C1 segment of cervical spinal cord (tissue), 14 donors: ENCODE results near the gene QKI.
"Not testable (repeated sequence)": the region's sequence is repeated elsewhere in the genome, so short reads cannot be mapped to it uniquely, and the experiment has no call there.

Source experiments
- DNase-seq, 14 donors: peaks; one replicate each; lab custom pipeline; 2025; lab: John Stamatoyannopoulos, UW

Gene QKI

DNA sequence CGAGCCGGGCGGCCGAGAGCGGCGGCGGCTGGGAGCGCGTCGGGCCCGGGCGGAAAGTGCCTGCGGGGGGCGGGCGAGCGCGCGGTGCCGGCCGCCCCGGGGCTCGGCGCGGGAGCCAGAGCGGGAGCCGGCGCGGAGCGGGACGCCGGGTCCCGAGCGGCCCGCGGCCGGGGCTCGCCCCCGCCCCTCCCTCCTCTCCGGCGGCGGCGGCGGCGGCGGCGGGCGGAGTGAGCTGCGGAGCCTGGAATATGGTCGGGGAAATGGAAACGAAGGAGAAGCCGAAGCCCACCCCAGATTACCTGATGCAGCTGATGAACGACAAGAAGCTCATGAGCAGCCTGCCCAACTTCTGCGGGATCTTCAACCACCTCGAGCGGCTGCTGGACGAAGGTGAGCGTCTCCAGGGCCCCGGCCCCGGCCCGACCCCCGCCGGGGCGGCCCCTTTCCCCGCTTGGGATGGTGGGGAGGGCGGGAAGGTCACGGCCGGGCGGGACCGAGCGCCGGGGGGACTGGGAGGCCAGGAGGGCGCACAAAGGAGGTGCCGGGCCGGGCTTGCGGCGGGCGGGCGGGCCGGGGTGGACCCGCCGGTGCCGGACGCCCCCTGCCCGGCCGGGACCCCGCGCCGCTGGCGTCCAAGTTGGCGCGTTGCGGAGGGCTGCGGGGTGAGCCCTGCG, 565 bp downstream of the QKI start:
- peak in 1 of 14 donors; percentile 21 for DNase-seq

DNA sequence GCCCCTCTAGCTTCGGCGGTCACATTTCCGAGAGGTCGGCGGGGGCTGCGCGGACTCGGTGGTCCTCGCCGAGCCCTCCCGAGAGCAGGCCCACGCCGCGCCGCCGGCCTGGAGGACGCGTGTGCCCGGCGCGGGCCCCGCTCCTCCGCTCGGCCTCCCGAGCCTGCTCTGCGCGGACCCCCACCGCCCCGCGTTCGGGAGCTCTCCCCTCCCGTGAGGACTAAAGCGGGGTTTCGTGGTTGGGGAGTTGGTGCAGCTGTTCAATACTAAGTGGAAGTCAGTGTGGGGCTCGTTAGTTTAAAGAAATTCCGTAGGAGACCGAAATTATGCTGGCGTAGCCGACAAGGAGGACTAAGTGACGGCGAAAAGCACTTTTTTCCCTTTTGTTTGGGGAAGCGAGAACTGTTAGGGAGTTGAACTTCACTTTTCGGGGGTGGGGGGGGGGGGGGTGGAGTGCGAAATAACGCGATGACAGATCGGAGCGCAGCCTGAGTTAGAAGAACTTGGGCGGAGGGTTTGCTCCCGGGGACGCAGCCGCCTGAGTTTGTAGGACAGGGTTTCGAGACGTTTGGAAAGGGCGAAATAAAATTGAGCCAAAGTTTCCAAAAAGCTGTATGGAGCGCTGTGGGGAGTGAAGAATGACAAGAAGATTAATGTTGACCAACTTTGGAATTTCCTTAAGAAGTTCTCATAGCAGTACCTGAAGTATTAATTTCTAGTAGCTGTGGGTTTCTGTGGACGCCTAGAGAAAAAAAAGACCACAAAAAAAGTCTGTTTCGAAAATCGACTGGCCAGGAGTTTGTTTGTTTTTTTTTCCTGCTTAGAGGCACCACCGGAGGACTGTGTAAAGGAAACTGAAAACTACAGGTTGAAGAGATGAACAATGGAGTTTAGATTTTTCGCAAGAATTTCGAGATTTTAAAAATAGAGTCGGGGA, 1.4 kb downstream of the QKI start:
- peak in 3 of 14 donors; percentile 29 to 75 (median 64) for DNase-seq

DNA sequence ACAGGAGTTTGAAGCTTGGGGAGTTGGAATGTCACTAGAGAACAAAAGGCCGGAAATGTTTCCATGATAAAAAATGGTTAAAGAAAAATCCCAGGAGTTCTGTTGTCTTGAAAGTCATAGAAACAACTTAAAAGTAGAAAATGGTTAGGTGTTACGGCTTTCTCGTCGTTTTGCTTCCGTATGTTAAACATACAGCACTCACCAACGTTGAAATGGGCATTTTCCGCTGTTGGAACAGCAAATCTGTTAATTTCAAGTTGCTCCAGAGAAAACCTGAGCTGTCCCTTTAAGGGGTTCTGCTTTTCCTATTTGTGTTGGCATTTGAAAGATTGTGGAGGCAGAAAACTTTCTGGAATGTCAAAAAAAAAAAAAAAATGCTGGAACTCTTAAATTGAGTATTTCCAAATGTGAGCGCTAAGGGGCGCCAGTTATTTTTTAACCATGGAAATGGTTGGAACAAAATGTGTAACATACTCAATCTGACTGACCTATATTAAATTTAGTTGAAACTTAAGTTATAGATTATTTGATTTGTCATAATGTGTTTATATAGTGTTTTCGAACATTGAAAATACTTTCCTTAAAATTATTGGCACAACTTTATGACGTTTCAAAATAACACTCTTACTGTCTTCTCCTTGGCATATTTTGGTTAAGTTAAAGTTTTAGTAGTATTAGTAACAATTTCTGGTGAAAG, 2.2 kb downstream of the QKI start:
- peak in 2 of 14 donors; percentile 35 to 48 for DNase-seq

DNA sequence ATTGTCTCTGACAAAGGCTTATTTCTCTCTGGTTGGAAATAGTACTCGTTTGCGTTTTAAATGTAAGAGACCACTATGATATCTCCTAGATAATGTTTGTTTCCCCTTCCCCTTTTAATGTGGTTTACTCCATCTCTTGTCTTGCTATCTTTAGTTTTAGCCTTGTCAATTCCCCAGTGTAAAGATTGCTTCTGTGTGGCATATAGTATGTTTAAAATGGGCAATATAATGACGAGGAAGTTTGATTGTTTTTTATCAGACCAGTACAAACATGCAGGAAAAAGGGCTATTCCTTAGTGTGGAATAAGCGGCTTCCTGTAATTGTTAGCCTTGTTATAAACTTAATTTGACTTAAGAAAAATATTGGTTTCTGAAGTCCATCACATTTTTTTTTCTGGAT, 3.1 kb downstream of the QKI start:
- DNase-seq: no peak

GRCh38 chr6:163418311-163419029, 4.0 kb downstream of the QKI start:
- DNase-seq: no peak

GRCh38 chr6:163419413-163420288, 5.1 kb downstream of the QKI start:
- DNase-seq: no peak

DNA sequence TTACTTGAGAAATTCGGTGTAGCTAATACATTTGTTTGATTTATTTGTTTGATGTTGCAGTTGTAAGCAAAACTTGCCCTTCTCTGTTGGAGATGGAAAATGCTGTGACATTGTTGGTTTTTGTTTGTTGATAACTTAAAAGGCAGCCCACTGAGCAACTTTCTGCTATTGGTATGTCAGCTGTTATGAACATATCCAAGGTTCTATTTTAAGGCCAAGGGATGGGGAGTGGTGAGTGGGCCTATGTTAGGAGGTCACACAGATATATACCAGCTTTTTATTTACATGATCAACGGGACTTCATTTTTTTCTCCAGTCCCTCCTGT, 5.7 kb downstream of the QKI start:
- DNase-seq: no peak

DNA sequence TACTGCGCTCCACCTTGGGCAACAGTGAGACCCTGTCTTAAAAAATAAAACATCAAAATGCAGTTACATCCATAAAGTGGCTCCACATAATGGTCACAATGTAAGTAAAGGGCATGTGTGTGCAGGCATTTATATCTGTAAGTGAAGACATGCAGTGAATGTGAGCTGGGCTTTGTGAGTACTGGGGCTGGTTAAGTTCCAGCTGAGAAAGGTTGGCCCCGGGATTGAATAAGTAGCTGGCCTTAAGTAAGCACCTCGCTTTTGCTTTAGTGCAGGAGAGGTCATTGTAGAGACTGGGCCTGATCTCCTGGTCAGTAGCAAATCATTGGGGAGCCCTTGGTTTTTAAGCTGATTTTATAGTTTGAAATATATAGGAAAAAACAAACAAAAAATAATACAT, 8.0 kb downstream of the QKI start:
- no peak for DNase-seq

DNA sequence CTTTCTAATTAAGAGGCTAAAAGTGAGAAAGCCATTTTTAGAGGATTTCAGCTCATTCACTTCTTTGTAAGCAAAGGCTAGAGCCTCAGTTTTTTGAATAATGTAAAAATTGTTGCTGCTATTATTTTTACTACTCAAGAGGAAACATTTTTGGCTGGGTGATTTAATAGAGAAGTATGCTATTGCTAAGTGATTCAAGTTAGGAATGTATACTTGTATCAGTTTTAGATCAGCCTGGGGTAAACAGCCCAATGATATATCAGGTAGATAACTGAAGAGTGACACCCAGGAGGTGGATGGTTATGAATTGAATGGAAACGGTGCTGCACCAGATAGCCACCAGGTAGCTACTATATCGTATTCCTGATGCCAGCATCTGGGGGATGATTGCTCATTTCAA, 9.2 kb downstream of the QKI start:
- DNase-seq: no peak

DNA sequence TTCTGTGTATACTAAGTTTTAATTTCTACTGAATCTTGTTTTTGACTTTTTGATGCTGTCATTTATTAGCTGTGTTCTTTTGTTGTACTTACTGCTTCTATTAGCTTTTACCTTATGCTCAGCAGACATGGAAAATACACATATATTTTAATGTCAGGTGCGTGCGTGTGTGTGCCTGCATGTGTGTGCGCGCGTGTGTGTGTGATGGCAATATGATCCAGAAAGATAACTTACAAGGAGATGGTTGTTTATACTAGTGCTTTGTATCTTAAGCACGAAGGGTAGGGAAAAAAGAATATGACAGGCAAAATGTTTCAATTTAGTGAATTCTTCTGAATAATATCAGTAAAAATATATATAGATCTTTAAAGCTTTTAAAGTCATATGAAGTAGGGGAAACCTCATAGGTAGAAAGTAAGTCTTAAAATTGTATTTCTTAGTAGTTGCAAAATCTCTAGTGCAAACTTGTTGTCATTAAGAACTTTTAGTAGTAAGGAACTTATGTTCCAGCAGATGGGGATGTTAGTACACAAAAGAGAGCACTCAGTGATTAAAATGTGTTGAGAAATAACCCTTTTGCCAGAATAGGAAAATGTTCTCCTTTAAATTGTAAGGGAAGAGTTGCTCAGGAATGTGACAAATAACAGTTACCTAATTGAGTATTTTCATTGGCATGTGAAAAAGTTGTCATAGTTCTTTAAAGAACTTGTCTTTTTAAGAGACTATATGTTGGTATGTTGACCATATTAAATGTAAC, 13.2 kb downstream of the QKI start:
- DNase-seq: no peak

DNA sequence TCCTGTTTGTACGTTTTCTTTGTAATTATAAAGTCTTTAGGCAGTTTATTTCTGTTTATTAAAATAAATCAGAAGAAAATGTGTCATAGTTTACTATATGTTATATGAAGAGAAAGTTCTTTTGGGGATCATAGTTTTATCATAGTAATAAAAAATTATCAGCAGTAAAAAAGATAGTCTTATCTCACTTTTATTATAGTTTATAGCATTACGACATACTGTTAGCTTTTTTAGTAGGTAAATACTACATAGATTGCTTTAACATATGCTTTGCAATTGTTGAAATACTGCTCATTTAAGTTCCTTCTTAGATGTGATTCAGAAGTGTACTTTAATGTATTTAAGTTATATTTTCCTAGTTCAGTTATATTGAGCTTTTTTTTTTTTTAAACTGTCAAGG, 13.9 kb downstream of the QKI start:
- DNase-seq: no peak

- no peak for DNase-seq
Observed at GRCh38 chr6:163429858-163430448, 15.4 kb downstream of the QKI start.

- DNase-seq: no peak
Observed at GRCh38 chr6:163432300-163432699, 17.8 kb downstream of the QKI start.

DNA sequence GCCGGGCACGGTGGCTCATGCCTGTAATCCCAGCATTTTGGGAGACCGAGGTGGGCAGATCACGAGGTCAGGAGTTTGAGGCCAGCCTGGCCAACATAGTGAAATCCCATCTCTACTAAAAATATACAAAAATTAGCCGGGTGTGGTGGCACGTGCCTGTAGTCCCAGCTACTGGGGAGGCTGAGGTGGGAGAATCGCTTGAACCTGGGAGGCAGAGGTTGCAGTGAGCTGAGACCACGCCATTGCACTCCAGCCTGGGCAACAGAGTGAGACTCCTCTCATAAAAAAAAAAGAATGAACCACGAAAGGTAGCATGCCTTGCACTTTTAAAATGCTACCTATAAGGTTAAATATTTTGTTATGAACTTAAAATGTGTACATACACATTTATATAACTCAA, 19.0 kb downstream of the QKI start:
- not testable (repeated sequence) for DNase-seq

GRCh38 chr6:163435023-163435422, 20.5 kb downstream of the QKI start:
- DNase-seq: no peak

GRCh38 chr6:163436843-163437242, 22.3 kb downstream of the QKI start:
- no peak for DNase-seq

DNA sequence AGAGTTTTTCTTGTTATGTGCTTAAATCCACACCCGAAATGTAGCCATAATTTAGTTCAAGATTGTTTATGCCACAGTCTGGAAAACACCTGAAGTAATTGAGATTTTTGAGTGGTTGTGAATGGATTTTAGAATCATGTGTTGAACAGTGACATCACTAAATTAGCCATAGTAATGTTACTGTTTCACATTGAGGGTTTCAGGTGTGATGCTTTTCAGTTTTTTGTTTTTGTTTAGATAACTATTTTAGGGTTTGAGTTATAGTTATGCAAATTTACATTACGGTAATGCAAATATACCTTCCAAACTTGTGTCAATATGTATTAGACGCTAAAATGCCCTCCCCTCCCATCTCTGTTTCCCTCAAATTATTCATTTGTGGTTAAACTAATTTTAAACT, 22.9 kb downstream of the QKI start:
- no peak for DNase-seq

DNA sequence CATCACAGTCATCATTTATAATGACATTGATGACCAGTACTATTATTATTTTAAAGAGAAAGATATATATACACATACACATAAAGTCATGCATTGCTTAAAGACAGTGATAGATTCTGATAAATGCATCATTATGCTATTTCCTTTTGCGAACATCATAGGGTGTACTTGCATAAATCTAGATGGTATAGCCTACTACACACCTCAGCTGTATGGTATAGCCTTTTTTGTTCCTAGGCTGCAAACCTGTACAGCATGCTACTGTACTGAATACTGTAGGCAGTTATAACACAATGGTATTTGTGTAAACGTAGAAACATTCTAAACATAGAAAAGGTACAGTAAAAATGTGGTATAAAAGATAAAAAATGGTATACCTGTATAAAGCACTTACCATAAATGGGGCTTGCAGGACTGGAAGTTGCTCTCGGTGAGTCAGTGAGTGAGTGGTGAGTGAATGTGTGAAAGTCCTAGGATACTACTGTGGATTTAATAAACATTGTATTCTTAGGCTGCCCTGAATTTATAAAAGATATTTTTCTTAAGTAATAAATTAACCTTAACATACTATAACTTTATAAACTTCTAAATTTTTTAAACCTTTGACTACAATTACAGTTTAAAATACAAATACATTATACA, 23.9 kb downstream of the QKI start:
- DNase-seq: no peak

- DNase-seq: peak in 1 of 14 donors; percentile 10
Observed at GRCh38 chr6:163438940-163439335, 24.4 kb downstream of the QKI start.
